Stimulated activated CD8-positive, alpha-beta memory T cell treated with anti-CD3 and anti-CD28 coated beads, Interleukin-4, amount 100 ng/mL, for 4 hours (primary cell): Measurements from ENCODE around the gene ANKS6.

ENCODE experiments used
- DNase-seq, 2 donors: peaks; one replicate each; pipeline ENCODE4 v3.0.0-alpha.2; 2020; ENCODE audit warnings: low read depth in 2 of 2, low spot score in 1 of 2

ANKS6 gene

GRCh38 chr9:98791608-98792490 is 4.5 kb downstream of the ANKS6 start:
- DNase-seq: no peak

- no peak for DNase-seq
These were observed 5.3 kb downstream of the ANKS6 start for GRCh38 chr9:98790842-98791607.

GRCh38 chr9:98790134-98790841 is 6.1 kb downstream of the ANKS6 start:
- DNase-seq: no peak

GRCh38 chr9:98789483-98790133 is 6.7 kb downstream of the ANKS6 start:
- DNase-seq: no peak

- no peak for DNase-seq
These were observed 8.5 kb downstream of the ANKS6 start for GRCh38 chr9:98787766-98788335.

- DNase-seq: no peak
These were observed 9.4 kb downstream of the ANKS6 start for GRCh38 chr9:98786750-98787510.

GRCh38 chr9:98784831-98785806 is 11.2 kb downstream of the ANKS6 start:
- DNase-seq: no peak

GRCh38 chr9:98783518-98784226 is 12.7 kb downstream of the ANKS6 start:
- no peak for DNase-seq

GRCh38 chr9:98781588-98782383 is 14.6 kb downstream of the ANKS6 start:
- no peak for DNase-seq

- no peak for DNase-seq
These were observed 16.2 kb downstream of the ANKS6 start for GRCh38 chr9:98780059-98780749.

- DNase-seq: no peak
These were observed 17.4 kb downstream of the ANKS6 start for GRCh38 chr9:98778711-98779530.

- DNase-seq: no peak
These were observed 18.1 kb downstream of the ANKS6 start for GRCh38 chr9:98778251-98778650.

- no peak for DNase-seq
These were observed 18.7 kb downstream of the ANKS6 start for GRCh38 chr9:98777618-98778017.

GRCh38 chr9:98775831-98776441 is 20.4 kb downstream of the ANKS6 start:
- peak in 1 of 2 donors; percentile 7 for DNase-seq

GRCh38 chr9:98774746-98775145 is 21.6 kb downstream of the ANKS6 start:
- no peak for DNase-seq

- DNase-seq: no peak
These were observed 22.6 kb downstream of the ANKS6 start for GRCh38 chr9:98773721-98774120.
